ENCODE data around the gene CAV1. TPM values are rescaled to one million over a fixed set of nuclear protein-coding genes. Genes with fewer than 3 reads are reported as not detected.

Gene CAV1
- polyA plus RNA-seq, 1 donor from 2014 or later = not detected

DNA sequence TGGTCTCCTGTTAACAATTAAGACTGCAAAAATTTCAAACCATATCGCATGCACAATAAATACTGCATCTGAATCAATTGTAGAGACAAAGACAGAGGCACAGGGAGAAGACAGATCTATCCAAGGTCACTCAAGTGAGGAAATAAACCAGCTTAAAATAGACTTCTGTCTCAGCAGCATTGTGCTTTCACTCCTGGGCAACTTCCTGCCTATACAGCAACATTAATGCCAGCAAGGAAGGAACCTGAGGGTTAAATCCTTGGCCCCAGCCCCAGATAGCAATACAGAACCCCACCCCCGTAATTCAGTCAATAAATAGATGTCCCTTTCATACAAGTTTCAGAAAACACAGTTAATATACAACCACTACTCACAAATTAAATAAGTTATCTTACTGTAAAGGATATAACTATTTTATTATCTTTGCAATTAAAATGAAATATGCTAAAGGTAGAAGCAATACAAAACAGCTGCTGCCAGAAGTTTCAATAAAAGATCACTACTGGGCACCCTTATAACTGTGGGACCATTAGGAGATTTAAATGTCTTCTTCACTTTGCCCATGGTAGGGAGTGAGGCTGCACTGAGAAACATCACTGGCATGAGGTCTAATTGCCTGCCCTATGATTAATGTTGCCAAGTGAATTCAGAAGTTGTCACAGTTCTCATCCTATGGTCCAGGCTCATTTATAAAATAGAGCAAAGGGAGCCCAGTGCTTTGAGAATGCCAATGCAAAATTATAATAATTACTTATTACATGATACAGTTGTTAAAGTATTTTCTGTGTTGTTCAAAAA is 49.4 kb downstream of the CAV1 start:
- Histone ChIP-seq H3K4me2 (ENCODE audit: low read length) (no peak overlapping the region), H3K9ac (ENCODE audit: low read length) (no peak overlapping the region)

DNA sequence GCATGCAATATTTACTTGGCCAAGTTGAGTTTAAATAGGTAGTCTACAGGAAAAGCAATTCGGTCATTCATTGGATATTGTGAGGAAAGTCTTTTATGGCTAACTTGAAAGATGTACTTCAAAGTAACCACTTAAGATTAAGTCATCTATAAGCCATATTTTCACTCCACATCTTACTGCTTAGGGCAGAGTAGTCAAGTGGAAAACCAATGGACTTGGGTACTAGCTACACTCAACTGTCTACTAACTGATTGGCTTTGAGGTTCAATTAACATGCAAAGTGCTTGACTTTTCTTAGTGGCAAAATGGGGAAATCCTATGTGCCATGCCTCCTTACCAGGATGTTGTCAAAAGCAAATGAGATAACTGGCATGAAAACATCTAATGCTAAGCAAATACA is 51.0 kb downstream of the CAV1 start:
- no peaks in the 10 kb centered on the region for H3K9me3 ChIP-seq (ENCODE audit: low read length)
- H3K9ac ChIP-seq (ENCODE audit: low read length) = no peak overlapping the region
- TF ChIP-seq MXI1 (conservative IDR thresholded peaks at IDR 0.05; ENCODE audit: poor library complexity, severe bottlenecking) (no peak), TAF1 (IDR thresholded peaks at IDR 0.05; ENCODE audit: low read depth) (no peak), RAD21 (conservative IDR thresholded peaks at IDR 0.05) (no peak), POLR2AphosphoS5 (IDR thresholded peaks at IDR 0.05) (no peak), SMC3 (conservative IDR thresholded peaks at IDR 0.05; ENCODE audit: poor library complexity) (no peak)
- no peaks in the 10 kb centered on the region for H3F3A ChIP-seq (ENCODE audit: insufficient read depth, low read length, poor library complexity, severe bottlenecking)
- no peaks in the 10 kb centered on the region for H3K9me2 ChIP-seq (ENCODE audit: insufficient read depth, low read length)
- H3K4me2 ChIP-seq (ENCODE audit: low read length) = no peak overlapping the region
- no peaks in the 10 kb centered on the region for H3K36me3 ChIP-seq (ENCODE audit: insufficient read depth, low read length)
- H2AFZ ChIP-seq (ENCODE audit: low read depth, low read length) = no peak overlapping the region
- no peaks in the 10 kb centered on the region for H4K20me1 ChIP-seq (ENCODE audit: insufficient read depth)
- H3K27me3 ChIP-seq (ENCODE audit: insufficient read depth, low read depth, low read length) = no peaks in the 10 kb centered on the region
- H3K4me3 ChIP-seq (ENCODE audit: low read length) = no peak overlapping the region
- no peak overlapping the region for H3K27ac ChIP-seq (ENCODE audit: low read length)
- no peaks in the 10 kb centered on the region for H3K79me2 ChIP-seq (replicated peaks; ENCODE audit: insufficient read depth, low read length)

More for the DNA sequence above, 49.4 kb downstream of the CAV1 start:
- Histone ChIP-seq H3K9me3 (ENCODE audit: low read length) (no peaks in the 10 kb centered on the region), H2AFZ (ENCODE audit: low read depth, low read length) (no peak overlapping the region), H4K20me1 (ENCODE audit: insufficient read depth) (no peaks in the 10 kb centered on the region), H3K27me3 (ENCODE audit: insufficient read depth, low read depth, low read length) (no peaks in the 10 kb centered on the region), H3K9me2 (ENCODE audit: insufficient read depth, low read length) (no peaks in the 10 kb centered on the region), H3K36me3 (ENCODE audit: insufficient read depth, low read length) (no peaks in the 10 kb centered on the region), H3K27ac (ENCODE audit: low read length) (no peak overlapping the region), H3F3A (ENCODE audit: insufficient read depth, low read length, poor library complexity, severe bottlenecking) (no peaks in the 10 kb centered on the region), H3K79me2 (replicated peaks; ENCODE audit: insufficient read depth, low read length) (no peaks in the 10 kb centered on the region), H3K4me3 (ENCODE audit: low read length) (no peak overlapping the region)
- TF ChIP-seq TAF1 (IDR thresholded peaks at IDR 0.05; ENCODE audit: low read depth) = no peak
- no peak for TF ChIP-seq EP300 (conservative IDR thresholded peaks at IDR 0.05; ENCODE audit: poor library complexity, severe bottlenecking)
- TF ChIP-seq, protein P1, sequence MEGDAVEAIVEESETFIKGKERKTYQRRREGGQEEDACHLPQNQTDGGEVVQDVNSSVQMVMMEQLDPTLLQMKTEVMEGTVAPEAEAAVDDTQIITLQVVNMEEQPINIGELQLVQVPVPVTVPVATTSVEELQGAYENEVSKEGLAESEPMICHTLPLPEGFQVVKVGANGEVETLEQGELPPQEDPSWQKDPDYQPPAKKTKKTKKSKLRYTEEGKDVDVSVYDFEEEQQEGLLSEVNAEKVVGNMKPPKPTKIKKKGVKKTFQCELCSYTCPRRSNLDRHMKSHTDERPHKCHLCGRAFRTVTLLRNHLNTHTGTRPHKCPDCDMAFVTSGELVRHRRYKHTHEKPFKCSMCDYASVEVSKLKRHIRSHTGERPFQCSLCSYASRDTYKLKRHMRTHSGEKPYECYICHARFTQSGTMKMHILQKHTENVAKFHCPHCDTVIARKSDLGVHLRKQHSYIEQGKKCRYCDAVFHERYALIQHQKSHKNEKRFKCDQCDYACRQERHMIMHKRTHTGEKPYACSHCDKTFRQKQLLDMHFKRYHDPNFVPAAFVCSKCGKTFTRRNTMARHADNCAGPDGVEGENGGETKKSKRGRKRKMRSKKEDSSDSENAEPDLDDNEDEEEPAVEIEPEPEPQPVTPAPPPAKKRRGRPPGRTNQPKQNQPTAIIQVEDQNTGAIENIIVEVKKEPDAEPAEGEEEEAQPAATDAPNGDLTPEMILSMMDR (IDR thresholded peaks at IDR 0.05; ENCODE audit: poor library complexity, severe bottlenecking) = no peak
- TF ChIP-seq SMC3 (conservative IDR thresholded peaks at IDR 0.05; ENCODE audit: poor library complexity) = no peak
- no peak for TF ChIP-seq EZH2 (IDR thresholded peaks at IDR 0.05; ENCODE audit: borderline replicate concordance, insufficient read depth, low read length, poor library complexity, severe bottlenecking)
- no peak for TF ChIP-seq POLR2AphosphoS5 (IDR thresholded peaks at IDR 0.05)
- TF ChIP-seq MXI1 (conservative IDR thresholded peaks at IDR 0.05; ENCODE audit: poor library complexity, severe bottlenecking) = no peak
- TF ChIP-seq, protein P2, sequence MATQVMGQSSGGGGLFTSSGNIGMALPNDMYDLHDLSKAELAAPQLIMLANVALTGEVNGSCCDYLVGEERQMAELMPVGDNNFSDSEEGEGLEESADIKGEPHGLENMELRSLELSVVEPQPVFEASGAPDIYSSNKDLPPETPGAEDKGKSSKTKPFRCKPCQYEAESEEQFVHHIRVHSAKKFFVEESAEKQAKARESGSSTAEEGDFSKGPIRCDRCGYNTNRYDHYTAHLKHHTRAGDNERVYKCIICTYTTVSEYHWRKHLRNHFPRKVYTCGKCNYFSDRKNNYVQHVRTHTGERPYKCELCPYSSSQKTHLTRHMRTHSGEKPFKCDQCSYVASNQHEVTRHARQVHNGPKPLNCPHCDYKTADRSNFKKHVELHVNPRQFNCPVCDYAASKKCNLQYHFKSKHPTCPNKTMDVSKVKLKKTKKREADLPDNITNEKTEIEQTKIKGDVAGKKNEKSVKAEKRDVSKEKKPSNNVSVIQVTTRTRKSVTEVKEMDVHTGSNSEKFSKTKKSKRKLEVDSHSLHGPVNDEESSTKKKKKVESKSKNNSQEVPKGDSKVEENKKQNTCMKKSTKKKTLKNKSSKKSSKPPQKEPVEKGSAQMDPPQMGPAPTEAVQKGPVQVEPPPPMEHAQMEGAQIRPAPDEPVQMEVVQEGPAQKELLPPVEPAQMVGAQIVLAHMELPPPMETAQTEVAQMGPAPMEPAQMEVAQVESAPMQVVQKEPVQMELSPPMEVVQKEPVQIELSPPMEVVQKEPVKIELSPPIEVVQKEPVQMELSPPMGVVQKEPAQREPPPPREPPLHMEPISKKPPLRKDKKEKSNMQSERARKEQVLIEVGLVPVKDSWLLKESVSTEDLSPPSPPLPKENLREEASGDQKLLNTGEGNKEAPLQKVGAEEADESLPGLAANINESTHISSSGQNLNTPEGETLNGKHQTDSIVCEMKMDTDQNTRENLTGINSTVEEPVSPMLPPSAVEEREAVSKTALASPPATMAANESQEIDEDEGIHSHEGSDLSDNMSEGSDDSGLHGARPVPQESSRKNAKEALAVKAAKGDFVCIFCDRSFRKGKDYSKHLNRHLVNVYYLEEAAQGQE (IDR thresholded peaks at IDR 0.05; ENCODE audit: borderline replicate concordance) = no peak
- TF ChIP-seq RAD21 (conservative IDR thresholded peaks at IDR 0.05) = no peak
